ENCODE results near the gene NAMPT.

The NAMPT gene

DNA sequence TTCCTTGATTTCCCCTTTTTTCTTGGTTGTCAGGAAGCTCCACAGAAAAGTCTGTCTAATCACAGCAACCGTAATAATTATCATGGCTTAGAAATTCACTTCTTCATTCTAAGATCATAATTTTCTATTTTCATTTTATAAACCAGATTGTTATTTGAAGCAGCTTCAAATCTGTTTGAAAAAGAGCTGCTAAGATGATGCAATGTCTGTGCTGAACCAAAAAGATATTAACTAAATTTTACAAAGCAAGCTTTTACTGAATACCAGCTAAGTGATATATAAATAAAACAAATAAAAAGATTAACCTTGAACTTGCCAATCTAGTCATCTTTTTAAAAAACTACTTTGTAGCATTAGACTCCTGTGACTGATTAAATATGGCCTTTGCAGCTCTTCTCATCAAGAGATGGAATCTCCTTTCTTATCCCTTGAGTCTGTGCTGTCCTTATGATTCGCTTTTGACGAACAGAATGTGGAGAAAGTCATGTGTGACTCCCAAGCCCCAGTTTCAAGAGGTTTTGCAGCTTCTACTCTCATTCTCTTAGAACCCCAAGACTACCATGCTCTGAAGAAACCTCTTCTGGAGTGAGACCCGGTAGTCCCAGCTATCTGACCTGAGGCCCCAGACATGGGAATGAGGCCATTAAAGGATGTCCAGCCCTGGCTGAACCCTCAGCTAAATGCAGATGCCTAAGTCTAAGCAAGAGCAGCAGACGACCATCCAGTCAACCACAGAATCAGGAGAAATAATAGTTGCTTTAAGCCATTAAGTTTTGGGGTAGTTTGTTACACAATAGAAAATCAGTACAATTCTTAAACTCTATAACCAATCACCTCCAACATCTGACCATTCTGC, 14.4 kb downstream of the NAMPT start:
- FAIRE-seq = no peak

DNA sequence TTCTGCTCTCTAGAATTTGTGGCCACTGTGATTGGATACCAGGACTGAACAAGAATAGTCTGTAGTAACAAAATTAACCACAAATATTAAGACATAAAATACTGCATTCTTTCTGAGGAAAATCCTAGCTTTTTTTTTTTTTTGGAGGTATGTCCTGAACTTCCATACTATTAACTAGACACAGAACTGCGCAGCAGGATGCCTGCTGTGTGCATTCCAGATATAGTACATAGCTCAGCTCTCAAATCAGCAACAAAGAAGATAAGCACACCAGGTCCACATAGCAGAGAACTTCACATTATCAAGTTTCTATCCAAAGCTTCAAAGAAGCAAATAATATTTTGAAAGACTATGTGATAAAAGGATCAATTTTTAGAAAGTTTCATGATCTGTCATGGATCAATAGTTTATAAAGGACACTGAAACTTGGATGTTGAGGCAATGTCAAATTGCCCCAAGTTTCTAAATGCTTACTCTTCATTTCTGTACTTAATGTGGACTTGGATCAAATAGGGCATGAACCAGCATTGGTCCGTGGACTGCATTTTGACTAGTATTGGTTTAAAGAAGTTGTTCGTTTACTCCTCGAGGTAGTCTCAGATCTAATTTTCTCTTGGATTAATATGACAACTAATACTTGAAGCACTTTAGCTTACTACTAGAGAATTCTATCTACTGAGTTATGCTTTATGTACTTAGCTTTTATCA, 15.4 kb downstream of the NAMPT start:
- FAIRE-seq = no peak

DNA sequence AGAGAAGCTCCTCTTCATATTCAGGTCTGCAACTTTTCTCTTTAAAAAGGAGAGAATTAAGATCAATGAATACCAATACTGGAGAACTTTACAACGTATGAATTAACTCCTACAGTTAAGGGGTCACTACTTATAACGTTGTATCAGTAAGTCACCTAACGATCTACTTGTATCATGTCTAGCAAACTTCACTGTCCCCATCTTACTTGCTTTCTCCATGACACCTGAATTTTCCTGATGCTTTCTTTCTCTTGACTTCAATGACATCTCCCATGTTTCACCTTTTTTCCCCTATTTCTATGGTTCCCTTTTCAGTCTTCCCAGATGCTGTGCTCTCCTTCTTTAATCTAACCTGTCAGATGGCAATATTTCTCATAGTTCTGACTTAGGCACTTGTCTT, 19.6 kb downstream of the NAMPT start:
- FAIRE-seq = no peak

DNA sequence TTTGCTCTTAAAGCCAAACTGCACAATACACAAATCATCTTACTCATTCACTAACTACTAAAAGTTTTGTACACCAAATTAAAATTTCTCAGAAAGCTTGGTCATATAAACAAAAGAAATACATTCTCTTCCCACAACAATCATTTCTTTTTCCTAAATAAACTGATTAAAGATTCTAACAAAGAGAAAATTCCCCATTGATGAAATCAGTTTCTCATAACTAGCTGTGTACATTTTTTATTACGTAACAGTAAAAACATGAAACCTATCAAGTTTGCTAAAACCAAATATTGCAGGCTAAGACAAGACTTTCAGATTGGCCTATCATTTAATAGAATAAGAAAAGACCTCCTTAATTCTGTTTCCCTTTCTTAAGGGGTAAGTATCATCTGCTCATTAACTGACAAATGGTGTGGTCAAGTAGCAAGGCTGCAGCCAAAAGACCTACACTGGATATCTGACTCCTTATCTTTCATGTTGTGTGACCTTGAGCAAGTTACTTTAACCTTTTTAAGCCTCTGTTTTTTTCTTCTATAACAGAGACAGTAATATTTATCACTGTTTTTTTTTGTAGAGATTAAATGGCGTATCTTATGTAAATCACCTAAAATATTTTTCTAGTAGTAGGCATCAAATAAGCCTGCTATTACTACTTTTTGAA, 22.4 kb downstream of the NAMPT start:
- FAIRE-seq = no peak

DNA sequence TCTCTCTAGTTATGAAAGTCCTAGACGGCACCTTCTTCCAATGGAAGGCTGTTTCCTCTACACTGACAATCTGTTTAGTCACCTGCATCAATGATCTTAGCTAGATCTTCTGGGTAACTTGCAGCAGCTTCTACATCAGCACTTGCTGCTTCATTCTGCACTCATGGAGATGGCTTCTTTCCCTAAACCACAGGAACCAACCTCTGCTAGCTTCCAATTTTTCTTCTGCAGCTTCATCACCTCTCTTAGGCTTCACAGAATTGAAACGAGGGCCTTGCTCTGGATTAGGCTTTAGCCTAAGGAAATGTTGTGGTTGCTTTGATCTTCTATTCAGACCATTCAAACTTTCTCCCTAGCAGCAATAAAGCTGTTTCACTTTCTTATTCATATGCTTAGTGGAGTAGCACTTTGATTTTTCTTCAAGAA, 24.6 kb downstream of the NAMPT start:
- FAIRE-seq = no peak

DNA sequence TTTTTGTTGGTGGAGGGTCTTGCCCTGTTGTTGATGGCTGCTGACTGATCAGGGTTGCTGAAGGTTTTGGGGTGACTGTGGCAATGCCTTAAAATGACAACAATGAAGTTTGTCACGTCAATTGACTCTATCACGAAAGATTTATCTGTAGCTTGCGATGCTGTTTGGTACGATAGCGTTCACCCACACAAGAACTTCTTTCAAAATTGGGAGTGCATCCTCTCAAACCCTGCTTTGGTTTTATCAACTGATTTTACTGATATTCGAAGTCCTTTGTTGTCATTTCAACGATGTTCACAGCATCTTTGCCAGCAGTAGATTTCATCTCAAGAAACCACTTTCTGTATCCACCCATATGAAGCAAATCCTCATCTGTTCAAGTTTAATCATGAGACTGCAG, 26.0 kb downstream of the NAMPT start:
- no peak for FAIRE-seq

DNA sequence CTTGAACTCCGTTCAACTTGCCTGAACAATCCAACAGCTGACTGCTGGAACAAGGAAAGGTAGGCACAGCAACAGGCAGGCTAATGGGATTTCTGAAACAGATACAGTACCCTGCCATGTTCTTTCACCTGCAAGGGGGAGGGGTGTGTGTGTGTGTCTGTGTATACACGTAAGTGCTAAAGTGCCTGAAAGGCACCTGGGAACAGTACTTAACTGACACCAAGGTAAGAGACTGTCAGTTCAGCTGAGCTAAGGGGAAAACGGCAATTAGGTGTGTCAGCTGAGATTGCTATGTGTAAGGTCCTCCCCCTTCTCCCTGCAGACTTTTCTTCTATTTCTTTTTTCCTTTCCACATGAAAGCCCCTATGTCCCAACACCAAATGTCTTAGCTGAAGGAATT, 27.0 kb downstream of the NAMPT start:
- peak; percentile 69 for FAIRE-seq

DNA sequence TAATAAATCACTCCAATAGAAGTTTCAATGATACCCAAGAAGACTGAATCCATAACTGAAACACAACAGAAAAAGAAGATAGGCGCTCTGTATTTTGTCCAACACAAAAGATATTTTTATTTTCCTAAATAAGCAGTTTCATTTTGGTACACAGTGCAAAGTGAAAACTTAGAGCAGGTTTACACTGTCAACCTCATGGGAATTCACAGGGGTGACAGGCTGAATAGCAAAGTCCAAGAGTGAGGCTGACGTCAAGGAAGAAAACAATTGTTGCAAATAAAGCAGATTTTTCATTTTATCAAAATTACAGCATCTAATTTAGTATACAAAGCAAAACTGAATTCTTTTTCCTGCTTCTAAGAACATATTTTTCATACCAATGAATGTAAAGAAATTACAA, 28.6 kb downstream of the NAMPT start:
- FAIRE-seq = no peak

DNA sequence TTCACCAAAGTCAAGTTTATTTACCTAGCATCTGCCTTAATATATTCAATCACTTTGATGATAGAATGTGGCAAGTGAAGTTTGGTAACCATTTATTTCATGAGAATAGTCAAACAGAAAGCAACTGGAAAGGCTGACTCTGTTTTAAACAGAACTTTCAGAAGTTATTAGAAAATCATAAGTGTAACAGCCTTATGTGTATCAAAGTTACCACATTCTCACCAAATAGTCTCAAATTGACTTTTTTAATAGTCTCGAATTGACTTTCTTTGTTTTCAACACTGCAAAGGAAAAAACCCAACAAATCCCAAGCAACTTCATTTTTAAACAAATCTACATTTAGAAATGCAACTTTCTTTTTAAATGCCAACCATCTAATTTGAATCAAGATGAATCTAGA, 29.5 kb downstream of the NAMPT start:
- no peak for FAIRE-seq

DNA sequence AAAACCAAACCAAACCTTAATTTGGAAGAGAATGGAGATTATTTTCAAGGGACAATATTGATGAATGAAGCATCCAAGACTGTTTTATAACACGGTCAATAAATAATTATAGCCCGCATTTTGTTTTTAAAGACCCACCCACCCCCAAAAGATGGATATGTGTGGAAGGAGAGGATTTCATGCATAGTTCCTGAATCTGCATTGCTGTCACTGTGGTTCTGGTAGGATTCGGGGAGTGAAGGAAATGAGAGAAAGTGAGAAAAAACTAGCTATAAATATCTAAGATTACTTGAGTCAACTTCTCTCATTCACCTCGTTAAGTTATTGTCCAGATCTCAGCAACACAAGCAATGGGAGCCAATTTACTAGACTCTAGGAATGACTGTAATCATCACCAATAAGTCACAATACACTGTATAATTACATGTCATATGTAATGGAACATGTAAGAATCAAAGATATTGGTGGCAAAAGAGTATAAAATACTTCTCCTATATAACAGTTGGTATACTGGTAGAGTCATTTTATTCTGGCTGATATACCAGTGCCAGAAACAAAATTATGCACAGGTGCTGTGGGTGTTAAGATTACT, 30.2 kb downstream of the NAMPT start:
- no peak for FAIRE-seq

DNA sequence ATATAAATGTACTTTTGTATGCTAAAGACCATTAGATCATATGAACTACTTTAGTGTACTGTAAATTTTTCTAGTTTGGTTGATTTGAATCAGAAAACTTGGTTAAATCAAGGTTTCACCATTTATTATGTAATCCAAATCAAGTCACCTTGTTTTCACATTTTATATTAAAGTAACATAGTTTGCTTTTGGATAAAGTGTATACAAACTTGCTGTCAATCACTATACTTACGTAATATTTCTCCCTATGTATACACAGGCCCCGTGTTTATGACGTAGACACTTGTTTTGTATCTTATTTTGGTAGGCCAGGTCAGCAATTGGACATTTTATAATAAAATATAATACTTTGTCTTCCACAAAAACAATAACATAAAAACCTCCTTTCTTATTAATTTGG, 32.2 kb downstream of the NAMPT start:
- FAIRE-seq = no peak

DNA sequence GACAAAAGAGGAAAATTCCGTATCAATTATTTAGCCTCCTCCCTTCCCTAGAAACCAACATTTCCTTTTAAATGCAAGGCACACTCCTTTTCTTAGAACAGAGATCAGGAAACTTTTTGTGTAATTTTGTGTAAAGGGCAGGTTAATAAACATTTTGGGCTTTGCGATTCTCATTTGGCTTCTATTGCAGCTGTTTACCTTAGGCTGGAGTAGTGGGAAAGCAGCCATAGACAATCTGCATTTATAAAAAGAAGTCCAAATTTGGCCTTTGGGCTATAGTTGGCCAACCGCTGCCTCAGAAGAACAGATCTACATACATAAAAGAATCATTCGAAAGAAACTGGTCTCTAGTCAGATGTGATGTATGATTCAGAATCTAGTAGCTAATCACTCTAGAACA, 35.3 kb downstream of the NAMPT start:
- FAIRE-seq = no peak

DNA sequence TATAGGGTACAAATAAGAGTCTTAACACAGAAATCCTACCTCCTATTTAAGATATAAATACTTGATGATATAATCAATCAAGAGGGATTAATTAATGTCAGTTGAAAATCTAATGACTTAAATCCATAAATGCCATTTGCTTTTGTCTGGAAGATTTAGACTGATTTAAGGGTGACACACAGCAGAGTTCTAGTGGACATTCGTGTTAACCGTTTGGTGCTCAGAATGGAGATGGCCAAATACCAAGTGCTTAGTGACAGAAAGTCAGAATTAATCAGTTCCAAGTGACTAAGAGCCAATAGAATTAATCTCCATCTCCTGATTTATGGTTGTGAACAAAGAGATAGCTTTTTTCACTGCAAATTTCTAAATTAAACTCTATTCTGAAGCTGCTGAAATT, 36.2 kb downstream of the NAMPT start:
- no peak for FAIRE-seq

DNA sequence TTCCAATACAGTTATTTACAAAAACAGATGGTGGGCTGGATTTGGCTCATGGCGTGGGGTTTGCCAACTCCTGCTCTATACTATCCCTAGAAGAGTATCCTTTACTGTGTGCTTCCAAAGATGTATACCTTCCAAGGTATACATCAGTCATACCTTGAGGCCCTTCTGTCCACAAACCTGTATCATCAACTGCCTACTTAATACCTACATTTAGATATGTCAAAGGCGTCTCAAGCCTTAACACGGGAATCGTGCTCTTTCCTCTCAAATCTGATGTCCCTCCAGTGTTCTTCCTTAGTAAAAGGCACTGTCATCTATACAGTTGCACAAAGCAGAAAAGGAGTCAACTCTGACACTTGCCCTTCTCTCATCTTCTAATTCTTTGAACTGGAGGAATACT, 36.9 kb downstream of the NAMPT start:
- no peak for FAIRE-seq

DNA sequence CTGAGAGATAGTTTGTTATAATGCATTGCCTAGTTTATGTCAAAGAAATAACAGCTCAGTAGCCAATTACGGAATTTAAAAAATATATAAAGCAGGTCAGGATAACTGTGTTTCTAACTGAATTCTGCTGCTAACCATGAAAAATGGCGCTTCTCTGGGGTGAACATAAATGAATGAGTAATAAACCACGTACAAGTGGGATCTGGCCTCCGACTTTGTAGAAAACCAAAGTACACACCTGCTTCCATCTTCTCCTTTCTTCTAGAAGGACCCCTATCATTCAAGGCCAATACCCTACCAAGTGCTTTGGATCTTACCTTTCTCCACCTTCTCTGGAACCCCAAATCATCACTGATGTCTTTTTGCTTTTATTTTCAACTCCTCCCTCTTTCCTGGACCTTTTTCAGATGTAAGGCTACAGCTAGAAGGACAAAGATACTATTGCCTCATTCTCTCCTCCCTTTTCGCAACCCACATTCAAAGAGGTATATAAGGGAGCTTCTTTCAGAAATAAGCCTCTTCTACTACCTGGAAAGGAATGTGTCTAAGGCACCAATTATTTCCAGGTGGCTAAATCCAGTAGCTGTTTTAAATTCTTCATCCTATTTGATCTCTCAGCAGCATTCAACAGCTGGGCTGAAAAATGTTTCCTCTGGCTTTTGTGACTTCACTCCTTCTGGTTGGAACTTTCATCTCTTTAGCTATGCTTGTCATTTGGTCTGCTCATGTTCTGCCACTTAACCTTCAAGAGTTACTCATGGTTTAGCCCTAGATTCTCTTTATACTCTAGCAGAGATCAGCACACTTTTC, 37.7 kb downstream of the NAMPT start:
- FAIRE-seq = no peak

DNA sequence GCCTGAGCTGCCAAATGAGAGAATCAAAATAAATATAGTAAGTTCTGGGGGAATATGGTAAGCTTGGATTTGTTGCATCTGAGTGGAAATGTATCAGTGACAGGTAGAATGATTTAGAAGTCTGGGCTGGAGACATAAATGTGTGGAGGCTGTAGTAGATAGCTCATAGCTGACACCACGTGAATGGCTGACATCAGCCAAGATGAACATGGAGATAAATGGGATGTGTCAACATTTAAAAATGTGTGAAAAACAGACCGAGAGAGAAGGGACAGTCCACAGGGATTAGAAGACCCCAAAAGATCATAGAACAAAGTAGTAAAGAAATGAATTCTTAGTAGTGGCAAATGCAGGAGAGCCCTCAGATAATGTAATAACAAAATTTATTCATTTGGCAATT, 40.9 kb downstream of the NAMPT start:
- no peak for FAIRE-seq

DNA sequence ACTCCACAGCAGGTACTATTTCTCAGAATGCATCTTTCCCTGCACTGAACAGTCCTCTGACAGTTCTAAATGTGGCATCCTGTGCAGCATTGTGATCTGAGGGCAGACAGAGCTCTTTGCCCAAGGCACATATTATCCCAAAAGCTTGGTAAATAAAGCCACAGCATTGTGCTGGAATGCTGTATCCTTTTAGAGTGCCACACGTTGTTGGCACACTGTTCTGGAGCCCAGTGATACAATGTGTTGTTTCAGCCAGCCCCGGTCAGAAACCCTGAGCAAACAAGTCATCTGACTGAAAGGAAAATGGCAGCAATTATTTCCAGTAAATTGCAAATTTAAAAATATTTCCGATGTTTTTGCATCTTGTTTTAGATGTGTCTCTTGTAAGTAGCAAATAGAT, 45.4 kb downstream of the NAMPT start:
- no peak for FAIRE-seq

DNA sequence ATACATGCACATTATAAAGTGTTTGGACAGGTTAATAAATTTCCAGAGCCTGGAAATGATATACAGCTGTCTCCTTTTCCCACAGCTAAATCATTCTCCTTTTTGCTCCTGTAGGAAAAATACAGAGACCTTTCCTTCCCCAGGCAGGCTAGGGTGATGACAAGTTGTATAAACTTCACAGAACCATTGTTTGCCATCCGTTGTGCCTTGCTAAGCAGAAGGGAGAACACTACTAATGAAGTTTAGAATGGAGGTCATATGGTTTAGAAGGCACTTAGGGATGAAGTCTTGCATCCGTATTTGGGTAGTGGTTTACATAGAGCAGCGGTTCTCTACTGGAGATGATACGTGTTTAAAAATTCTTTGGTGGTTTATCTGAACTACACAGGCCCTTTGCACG, 46.0 kb downstream of the NAMPT start:
- no peak for FAIRE-seq

DNA sequence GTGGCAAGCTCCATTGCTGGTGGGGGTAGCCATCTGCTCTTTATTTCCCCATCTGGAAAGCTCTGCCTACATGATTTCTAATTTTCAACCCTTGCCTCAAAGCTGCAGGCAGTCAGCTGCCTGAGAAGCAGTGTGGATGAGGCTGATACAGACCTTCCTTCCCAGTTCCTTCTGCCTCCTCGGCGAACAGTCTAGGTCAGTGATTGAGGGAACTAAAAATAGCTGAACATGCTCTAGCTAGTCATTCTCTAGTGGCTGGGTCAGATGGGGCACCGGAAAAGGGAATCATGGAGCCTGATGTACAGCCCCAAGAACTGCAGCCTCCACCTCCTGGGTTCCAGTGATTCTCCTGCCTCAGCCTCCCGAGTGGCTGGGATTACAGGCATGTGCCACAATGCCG, 48.7 kb downstream of the NAMPT start:
- no peak for FAIRE-seq

DNA sequence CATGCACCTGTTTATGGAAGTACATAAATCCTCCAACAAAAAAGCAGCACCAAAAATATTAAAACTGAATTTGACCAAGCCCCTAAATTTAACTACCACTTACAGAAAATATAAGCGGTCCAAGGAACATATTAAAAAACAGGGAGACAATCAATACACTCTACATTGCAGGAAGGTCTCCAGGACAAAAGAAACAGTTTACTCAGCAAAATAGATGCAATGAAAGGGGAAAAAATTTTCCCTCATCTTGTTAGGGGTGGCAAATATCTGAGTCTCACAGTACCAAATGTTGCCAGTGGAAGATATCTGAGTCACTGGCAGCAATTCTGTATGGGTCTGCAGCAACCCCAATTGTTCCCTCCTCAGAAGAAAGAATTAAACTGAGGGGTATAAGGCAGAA, 50.4 kb downstream of the NAMPT start:
- no peak for FAIRE-seq

DNA sequence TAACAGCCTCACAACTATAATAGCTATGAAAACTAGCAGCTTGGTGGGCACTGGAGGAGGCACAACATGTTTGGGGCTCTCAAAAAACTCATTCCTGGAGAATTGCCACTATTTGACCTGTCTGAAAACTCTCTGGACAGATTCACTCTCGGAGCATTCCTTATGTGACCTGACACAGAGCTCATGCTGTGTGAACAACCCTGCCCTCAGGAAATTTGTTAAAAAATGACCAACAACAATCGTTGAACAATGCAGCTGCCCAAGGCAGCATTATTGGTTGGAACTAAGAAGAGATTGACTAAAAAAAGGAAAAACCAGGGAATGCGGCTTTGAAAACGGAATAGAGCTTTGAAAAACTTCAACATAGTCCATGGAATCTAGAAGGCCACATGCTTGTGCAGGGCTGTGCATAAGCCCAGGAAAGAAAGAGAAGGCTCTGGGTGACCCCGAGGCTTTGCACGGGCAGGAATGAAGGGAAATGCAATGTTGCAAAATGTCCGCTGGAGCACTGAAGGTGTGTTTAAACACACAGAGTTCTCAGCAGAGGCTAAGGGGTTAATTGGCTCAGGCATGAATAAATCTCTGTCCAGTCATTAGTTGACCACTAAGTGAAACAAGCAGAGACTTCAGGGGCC, 52.8 kb downstream of the NAMPT start:
- FAIRE-seq = no peak

DNA sequence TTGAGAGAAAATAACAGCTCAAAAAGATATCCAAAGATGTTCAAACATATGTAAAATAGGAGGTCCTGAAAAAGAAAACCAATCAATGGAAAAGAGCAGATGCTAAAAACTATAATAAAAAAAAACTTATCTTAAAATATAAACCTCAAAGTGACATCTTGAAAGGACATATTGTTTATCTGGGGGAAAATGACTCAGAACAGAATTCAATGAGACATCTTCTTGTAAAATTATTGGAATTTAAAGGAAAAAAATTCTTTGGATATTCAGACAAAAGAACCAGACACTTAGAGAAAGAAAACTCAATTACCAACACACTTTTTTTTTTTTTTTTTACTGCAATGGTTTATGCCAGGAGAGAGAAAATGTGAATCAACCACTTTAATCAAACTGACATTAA, 58.9 kb downstream of the NAMPT start:
- FAIRE-seq = no peak
